Measurements from ENCODE around the gene FHIT.

The FHIT gene

GRCh38 chr3:59774000-59774399, 1477.3 kb downstream of the FHIT start:
- peak; percentile 42 for DNase-seq

GRCh38 chr3:59772416-59773408, 1478.5 kb downstream of the FHIT start:
- DNase-seq, result no peak

- DNase-seq, result no peak
These were observed 1479.5 kb downstream of the FHIT start for GRCh38 chr3:59771768-59772181.

- DNase-seq, result no peak
These were observed 1482.0 kb downstream of the FHIT start for GRCh38 chr3:59769127-59769750.

GRCh38 chr3:59766200-59766872, 1484.9 kb downstream of the FHIT start:
- no peak for DNase-seq

GRCh38 chr3:59764171-59764570, 1487.1 kb downstream of the FHIT start:
- peak; percentile 69 for DNase-seq

GRCh38 chr3:59762941-59763340, 1488.3 kb downstream of the FHIT start:
- DNase-seq, result no peak

GRCh38 chr3:59759298-59760031, 1491.8 kb downstream of the FHIT start:
- DNase-seq, result no peak

GRCh38 chr3:59758672-59759071, 1492.6 kb downstream of the FHIT start:
- DNase-seq, result no peak

GRCh38 chr3:59756934-59757333, 1494.3 kb downstream of the FHIT start:
- DNase-seq, result no peak

GRCh38 chr3:59754456-59755129, 1496.7 kb downstream of the FHIT start:
- no peak for DNase-seq

GRCh38 chr3:59753808-59754450, 1497.3 kb downstream of the FHIT start:
- DNase-seq, result no peak

GRCh38 chr3:59752925-59753324, 1498.3 kb downstream of the FHIT start:
- no peak for DNase-seq

GRCh38 chr3:59751606-59752005, 1499.6 kb downstream of the FHIT start:
- no peak for DNase-seq

GRCh38 chr3:59750391-59750790, 1500.9 kb downstream of the FHIT start:
- DNase-seq, result no peak

GRCh38 chr3:59749291-59749690, 1502.0 kb downstream of the FHIT start:
- no peak for DNase-seq

GRCh38 chr3:59746585-59746984, 1504.7 kb downstream of the FHIT start:
- DNase-seq, result no peak

GRCh38 chr3:59737241-59737640, 1514.0 kb downstream of the FHIT start:
- DNase-seq, result no peak

- DNase-seq, result no peak
These were observed 1517.2 kb downstream of the FHIT start for GRCh38 chr3:59734061-59734460.

- no peak for DNase-seq
These were observed 1518.0 kb downstream of the FHIT start for GRCh38 chr3:59733041-59733809.

- DNase-seq, result no peak
These were observed 1519.3 kb downstream of the FHIT start for GRCh38 chr3:59731943-59732342.
